ENCODE measurements around the gene MTG1. TPM values are rescaled to one million over a fixed set of nuclear protein-coding genes. Genes with fewer than 3 reads are reported as not detected.

MTG1 gene
- total and polyA plus RNA-seq, 12 donors = 17.4 to 36.2 (median 23.8) TPM

GRCh38 chr10:133388973-133389818, 4.8 kb upstream of the MTG1 start:
- Histone ChIP-seq H3K4me3 (peak overlapping the region in 3 of 10 donors; percentile 8 to 38 (median 17)), H3K27me3 (no peaks in the 10 kb centered on the region), H3K36me3 (peaks cover 0 to 10% (median 0%) of the 10 kb centered on the region in 9 donors), H3K27ac (peak overlapping the region in 7 of 10 donors; percentile 28 to 86 (median 61)), H3K4me1 (peaks cover 0 to 33% (median 3%) of the 10 kb centered on the region in 9 donors), H3K9me3 (no peaks in the 10 kb centered on the region)
- 67 to 75% methylated on average over 39 of the region's 39 CpGs for WGBS, 2 donors
- DNase-seq (no peak), ATAC-seq (no peak)
- intact Hi-C loops (cut with DNase I) = no loop called here
- no peak for TF ChIP-seq CTCF (IDR thresholded peaks at IDR 0.05)

- intact Hi-C loops (cut with DNase I) = no loop called here
- Histone ChIP-seq H3K36me3 (peaks cover 0 to 7% (median 0%) of the 10 kb centered on the region in 9 donors), H3K4me1 (peaks cover 3 to 44% (median 15%) of the 10 kb centered on the region in 9 donors), H3K9me3 (no peaks in the 10 kb centered on the region), H3K4me3 (no peak overlapping the region), H3K27ac (peak overlapping the region in 2 of 10 donors; percentile 64 to 86), H3K27me3 (no peaks in the 10 kb centered on the region)
- WGBS, 2 donors = 89 to 92% methylated on average over 19 of the region's 19 CpGs
- no peak for TF ChIP-seq CTCF (IDR thresholded peaks at IDR 0.05)
- no peak for DNase-seq
- ATAC-seq = no peak
Measured at GRCh38 chr10:133390597-133391248, 3.2 kb upstream of the MTG1 start.

- no peak overlapping the region for H3K27ac ChIP-seq
- DNase-seq (no peak), ATAC-seq (no peak)
- TF ChIP-seq CTCF (IDR thresholded peaks at IDR 0.05) = no peak
- intact Hi-C loops (cut with DNase I) = no loop called here
- H3K27me3 ChIP-seq = no peaks in the 10 kb centered on the region
- H3K4me3 ChIP-seq = no peak overlapping the region
- H3K4me1 ChIP-seq = peaks cover 3 to 44% (median 15%) of the 10 kb centered on the region in 9 donors
- peaks cover 0 to 12% (median 0%) of the 10 kb centered on the region in 9 donors for H3K36me3 ChIP-seq
- H3K9me3 ChIP-seq = no peaks in the 10 kb centered on the region
- WGBS, 2 donors = 95 to 96% methylated on average over 12 of the region's 12 CpGs
Measured at GRCh38 chr10:133391249-133391635, 2.7 kb upstream of the MTG1 start.

- H3K4me3 ChIP-seq = no peak overlapping the region
- peaks cover 3 to 44% (median 15%) of the 10 kb centered on the region in 9 donors for H3K4me1 ChIP-seq
- no peak for ATAC-seq
- no peaks in the 10 kb centered on the region for H3K27me3 ChIP-seq
- no peak overlapping the region for H3K27ac ChIP-seq
- DNase-seq = no peak
- WGBS, 2 donors = 84 to 92% methylated on average over 12 of the region's 12 CpGs
- intact Hi-C loops (cut with DNase I) = no loop called here
- peaks cover 0 to 19% (median 0%) of the 10 kb centered on the region in 9 donors for H3K36me3 ChIP-seq
- TF ChIP-seq CTCF (IDR thresholded peaks at IDR 0.05) = no peak
- H3K9me3 ChIP-seq = no peaks in the 10 kb centered on the region
Measured at GRCh38 chr10:133391761-133392518, 2.0 kb upstream of the MTG1 start.
